Gastrocnemius medialis (tissue), 4 donors: ENCODE data around the gene SLA2.

ENCODE experiments used
- CTCF ChIP-seq, 5 experiments: fragments of 450-650 bp in 3 of 5; fragments of 200-600 bp in 2 of 5; sonication (generic) in 2 of 5; IDR thresholded peaks in 4 of 5; conservative IDR thresholded peaks in 1 of 5; 1 replicate in 4 of 5; 2 replicates in 1 of 5; pipeline ENCODE4 v1.5.1; 2016 to 2019; ENCODE audit warnings: antibody characterized with exemption in 5 of 5, mild to moderate bottlenecking in 3 of 5, moderate library complexity in 3 of 5
- POLR2A ChIP-seq, 2 donors: fragments of 450-650 bp; IDR thresholded peaks; one replicate each; pipeline ENCODE4 v1.6.1; 2017; ENCODE audit warnings: antibody characterized with exemption in 2 of 2, mild to moderate bottlenecking in 2 of 2, moderate library complexity in 2 of 2

DNA sequence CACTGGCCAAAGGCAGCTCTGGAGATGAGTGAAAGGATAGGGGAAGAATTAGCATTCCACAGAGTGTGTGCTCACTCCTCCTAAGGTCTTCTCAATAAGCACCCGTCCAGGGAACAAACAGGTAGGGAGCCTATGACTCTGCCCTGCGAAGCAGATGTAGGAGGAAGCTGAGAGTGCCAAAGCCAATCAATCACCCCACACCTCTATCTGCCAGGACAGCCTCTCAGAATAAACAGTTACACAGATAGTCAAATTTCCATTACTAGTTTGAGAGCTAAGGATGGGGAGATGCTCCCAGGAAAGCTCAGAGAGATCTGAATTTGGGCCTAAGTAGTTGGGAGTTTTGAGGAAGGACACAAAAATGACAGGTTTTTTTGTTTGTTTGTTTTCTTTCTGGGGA lies 40.5 kb upstream of the SLA2 start:
- no peak for TF ChIP-seq CTCF (IDR thresholded peaks at IDR 0.05 in 4 of 5, conservative IDR thresholded peaks at IDR 0.05 in 1 of 5)
- no peak for TF ChIP-seq POLR2A (IDR thresholded peaks at IDR 0.05)
